Fibroblast of lung (primary cell): ENCODE data around the gene ASCL2. TPM values are rescaled to one million over a fixed set of nuclear protein-coding genes. Genes with fewer than 3 reads are reported as not detected.

ENCODE experiments used
- DNase-seq, 2 donors: peaks; one replicate each; pipeline versions ENCODE4 v3.0.0 to v3.0.0-alpha.2; 2010; ENCODE audit warnings: low read depth in 2 of 2
- H2AFZ ChIP-seq: 2 replicates; pipeline ENCODE4 v1.5.1; 2012; ENCODE audit warnings: low read length, control low read depth, inconsistent platforms
- H3K27ac ChIP-seq: 2 replicates; pipeline ENCODE4 v1.5.1; 2011; ENCODE audit warnings: low read length, control low read depth; ENCODE audit not compliant: insufficient read depth
- H3K27me3 ChIP-seq: 2 replicates; pipeline ENCODE4 v1.5.1; 2011; ENCODE audit warnings: mild to moderate bottlenecking, low read length; ENCODE audit not compliant: control insufficient read depth, insufficient read depth
- H3K36me3 ChIP-seq: 2 replicates; pipeline ENCODE4 v1.5.1; 2011; ENCODE audit warnings: low read length; ENCODE audit not compliant: control insufficient read depth, insufficient read depth
- H3K4me1 ChIP-seq: 2 replicates; pipeline ENCODE4 v1.5.1; 2011; ENCODE audit warnings: low read length; ENCODE audit not compliant: control insufficient read depth, insufficient read depth; ENCODE audit errors: extremely low read depth
- H3K4me2 ChIP-seq: 2 replicates; pipeline ENCODE4 v1.5.1; 2011; ENCODE audit warnings: low read length, control low read depth; ENCODE audit not compliant: insufficient read depth; ENCODE audit errors: extremely low read depth
- H3K4me3 ChIP-seq, 4 experiments: fragments of 200-600 bp in 1 of 4; sonication (generic) in 1 of 4; replicated peaks in 1 of 4; 2 replicates each; pipeline ENCODE4 v1.5.1; 2011 to 2016; ENCODE audit warnings: low read length in 4 of 4, low read depth in 3 of 4, mild to moderate bottlenecking in 3 of 4, control low read depth in 2 of 4, inconsistent platforms in 1 of 4, mixed read lengths in 1 of 4; ENCODE audit not compliant: insufficient read depth in 1 of 4; ENCODE audit errors: control extremely low read depth in 1 of 4
- H3K79me2 ChIP-seq: 2 replicates; pipeline ENCODE4 v1.5.1; 2012; ENCODE audit warnings: mild to moderate bottlenecking, low read length, inconsistent platforms; ENCODE audit not compliant: control insufficient read depth, insufficient read depth
- H3K9ac ChIP-seq: 2 replicates; pipeline ENCODE4 v1.5.1; 2011; ENCODE audit warnings: mild to moderate bottlenecking, low read length, control low read depth; ENCODE audit not compliant: insufficient read depth
- H3K9me3 ChIP-seq: 2 replicates; pipeline ENCODE4 v1.5.1; 2012; ENCODE audit warnings: low read depth, low read length; ENCODE audit not compliant: control insufficient read depth, insufficient read depth
- H4K20me1 ChIP-seq: 2 replicates; pipeline ENCODE4 v1.5.1; 2011; ENCODE audit warnings: low read length; ENCODE audit not compliant: control insufficient read depth, insufficient read depth; ENCODE audit errors: extremely low read depth
- CTCF ChIP-seq, 2 donors: IDR thresholded peaks in 1 of 2; conservative IDR thresholded peaks in 1 of 2; 1 replicate in 1 of 2; 2 replicates in 1 of 2; pipeline ENCODE4 v1.5.1; 2011 to 2012; ENCODE audit warnings: low read length in 2 of 2, control low read depth in 1 of 2, inconsistent platforms in 1 of 2, low read depth in 1 of 2, mild to moderate bottlenecking in 1 of 2
- EZH2 ChIP-seq: IDR thresholded peaks from 2 replicates; pipeline ENCODE4 v1.5.1; 2012; ENCODE audit warnings: low read length, control low read depth, mild to moderate bottlenecking; ENCODE audit errors: missing control alignments
- polyA plus RNA-seq, 2 donors: library from polyadenylated mRNA; depleted of rRNA in 1 of 2; stranded (reverse) in 1 of 2; unstranded in 1 of 2; fragments of >200 nt; gene quantifications; 2 replicates each; pipeline ENCODE4 v1.2.1, GENCODE V29; 2011 to 2012; ENCODE audit warnings: missing spikeins in 1 of 2
- total RNA-seq: library from RNA; depleted of rRNA; stranded (reverse); fragments of >200 nt; gene quantifications from 2 replicates; pipeline ENCODE4 v1.2.1, GENCODE V29; 2014

ASCL2 gene
- total and polyA plus RNA-seq, 2 donors (not counting 1 experiment from before 2014, with no cell fraction given) = not detected

- Histone ChIP-seq H3K4me2 (no peak overlapping the region), H3K9ac (no peak overlapping the region), H3K36me3 (no peaks in the 10 kb centered on the region), H3K27ac (no peak overlapping the region), H4K20me1 (no peaks in the 10 kb centered on the region), H3K9me3 (no peaks in the 10 kb centered on the region), H2AFZ (no peak overlapping the region), H3K79me2 (no peaks in the 10 kb centered on the region), H3K4me3 (no peak overlapping the region), H3K27me3 (peaks cover 3% of the 10 kb centered on the region), H3K4me1 (no peaks in the 10 kb centered on the region)
- TF ChIP-seq CTCF (conservative IDR thresholded peaks at IDR 0.05 in 1 of 2, IDR thresholded peaks at IDR 0.05 in 1 of 2; ENCODE audit: low read depth in 1 of 2, low read length in 2 of 2) = no peak
- TF ChIP-seq EZH2 = no peak
- no peak for DNase-seq
Observed at GRCh38 chr11:2264366-2265053, 5.9 kb downstream of the ASCL2 start.

DNA sequence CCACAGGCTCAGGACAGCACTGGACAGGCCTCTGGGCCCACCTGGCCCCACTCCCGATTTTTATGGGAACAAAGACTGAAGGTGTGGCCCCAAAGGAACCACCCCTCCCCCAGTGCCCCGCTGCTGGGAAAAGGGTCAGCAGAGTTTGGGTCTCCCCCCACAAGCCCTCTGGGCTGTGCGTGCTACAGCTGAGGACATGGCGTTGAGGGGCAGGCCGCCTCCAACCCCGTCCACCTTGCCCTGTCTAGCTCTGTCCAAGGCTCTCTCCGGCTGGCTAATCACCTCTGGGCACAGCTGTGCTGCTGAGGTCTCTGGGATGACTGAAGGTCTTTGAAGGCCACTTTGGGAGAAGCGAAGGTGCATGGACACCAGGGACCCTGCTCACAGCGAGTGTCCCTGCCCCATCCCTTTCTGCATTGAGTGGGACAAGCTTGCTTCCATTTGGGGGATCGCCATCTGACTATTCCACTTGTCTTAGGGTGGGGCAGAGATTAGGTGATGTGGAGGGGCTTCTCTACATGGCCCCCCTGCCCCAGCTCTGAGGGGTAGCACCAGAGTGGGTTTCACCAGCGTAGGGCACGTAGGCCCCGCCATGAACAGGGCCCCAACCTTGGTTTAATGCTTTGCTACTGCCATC, 6.5 kb downstream of the ASCL2 start:
- no peak overlapping the region for H3K4me3 ChIP-seq
- no peaks in the 10 kb centered on the region for H3K4me1 ChIP-seq
- no peak overlapping the region for H3K4me2 ChIP-seq
- no peak overlapping the region for H3K27ac ChIP-seq
- no peak for TF ChIP-seq EZH2
- no peak overlapping the region for H2AFZ ChIP-seq
- H4K20me1 ChIP-seq = no peaks in the 10 kb centered on the region
- no peak overlapping the region for H3K9ac ChIP-seq
- H3K27me3 ChIP-seq = peaks cover 3% of the 10 kb centered on the region
- no peaks in the 10 kb centered on the region for H3K36me3 ChIP-seq
- no peaks in the 10 kb centered on the region for H3K79me2 ChIP-seq
- DNase-seq = no peak
- no peaks in the 10 kb centered on the region for H3K9me3 ChIP-seq

GRCh38 chr11:2263071-2263565, 7.3 kb downstream of the ASCL2 start:
- no peaks in the 10 kb centered on the region for H3K27me3 ChIP-seq

More at GRCh38 chr11:2263071-2263565, 7.3 kb downstream of the ASCL2 start:
- Histone ChIP-seq H2AFZ (no peak overlapping the region), H3K4me1 (no peaks in the 10 kb centered on the region), H3K4me2 (no peak overlapping the region), H3K4me3 (no peak overlapping the region), H3K9ac (no peak overlapping the region), H3K79me2 (no peaks in the 10 kb centered on the region), H3K27ac (no peak overlapping the region), H4K20me1 (no peaks in the 10 kb centered on the region), H3K9me3 (no peaks in the 10 kb centered on the region), H3K36me3 (no peaks in the 10 kb centered on the region)
- no peak for DNase-seq
- TF ChIP-seq EZH2 (no peak), CTCF (conservative IDR thresholded peaks at IDR 0.05 in 1 of 2, IDR thresholded peaks at IDR 0.05 in 1 of 2; ENCODE audit: low read depth in 1 of 2, low read length in 2 of 2) (no peak)
